ENCODE results near the gene ANKRD60.

- no peak for TF ChIP-seq POLR2AphosphoS5 (IDR thresholded peaks at IDR 0.05)
- TF ChIP-seq, protein P1, sequence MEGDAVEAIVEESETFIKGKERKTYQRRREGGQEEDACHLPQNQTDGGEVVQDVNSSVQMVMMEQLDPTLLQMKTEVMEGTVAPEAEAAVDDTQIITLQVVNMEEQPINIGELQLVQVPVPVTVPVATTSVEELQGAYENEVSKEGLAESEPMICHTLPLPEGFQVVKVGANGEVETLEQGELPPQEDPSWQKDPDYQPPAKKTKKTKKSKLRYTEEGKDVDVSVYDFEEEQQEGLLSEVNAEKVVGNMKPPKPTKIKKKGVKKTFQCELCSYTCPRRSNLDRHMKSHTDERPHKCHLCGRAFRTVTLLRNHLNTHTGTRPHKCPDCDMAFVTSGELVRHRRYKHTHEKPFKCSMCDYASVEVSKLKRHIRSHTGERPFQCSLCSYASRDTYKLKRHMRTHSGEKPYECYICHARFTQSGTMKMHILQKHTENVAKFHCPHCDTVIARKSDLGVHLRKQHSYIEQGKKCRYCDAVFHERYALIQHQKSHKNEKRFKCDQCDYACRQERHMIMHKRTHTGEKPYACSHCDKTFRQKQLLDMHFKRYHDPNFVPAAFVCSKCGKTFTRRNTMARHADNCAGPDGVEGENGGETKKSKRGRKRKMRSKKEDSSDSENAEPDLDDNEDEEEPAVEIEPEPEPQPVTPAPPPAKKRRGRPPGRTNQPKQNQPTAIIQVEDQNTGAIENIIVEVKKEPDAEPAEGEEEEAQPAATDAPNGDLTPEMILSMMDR (IDR thresholded peaks at IDR 0.05) = peak in 1 of 4 experiments; percentile 6
Measured at GRCh38 chr20:58246346-58246745, 17.9 kb upstream of the ANKRD60 start.
